ENCODE results near the gene TMEM184C.

DNA sequence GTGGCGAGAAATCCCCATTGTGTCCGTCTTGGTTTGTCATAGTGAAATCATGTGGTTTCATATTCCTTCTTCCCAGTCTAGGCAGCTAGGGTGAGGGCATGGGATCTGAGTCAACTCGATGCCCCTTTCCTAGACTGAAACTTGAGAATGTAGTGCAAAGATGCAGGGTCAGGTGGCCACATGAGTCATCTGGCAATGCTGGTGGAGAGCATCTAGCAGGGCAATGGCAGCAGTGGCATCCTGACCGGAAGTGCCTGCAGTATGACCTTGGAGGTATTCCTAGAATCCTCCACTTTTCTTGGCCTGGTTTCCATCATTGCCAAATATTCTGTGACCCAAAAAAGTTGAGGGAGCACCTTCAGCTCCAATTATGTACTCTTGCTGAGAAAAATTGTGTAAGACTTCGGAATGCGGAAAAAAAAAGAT, 39.1 kb upstream of the TMEM184C start:
- TF ChIP-seq, protein P1, sequence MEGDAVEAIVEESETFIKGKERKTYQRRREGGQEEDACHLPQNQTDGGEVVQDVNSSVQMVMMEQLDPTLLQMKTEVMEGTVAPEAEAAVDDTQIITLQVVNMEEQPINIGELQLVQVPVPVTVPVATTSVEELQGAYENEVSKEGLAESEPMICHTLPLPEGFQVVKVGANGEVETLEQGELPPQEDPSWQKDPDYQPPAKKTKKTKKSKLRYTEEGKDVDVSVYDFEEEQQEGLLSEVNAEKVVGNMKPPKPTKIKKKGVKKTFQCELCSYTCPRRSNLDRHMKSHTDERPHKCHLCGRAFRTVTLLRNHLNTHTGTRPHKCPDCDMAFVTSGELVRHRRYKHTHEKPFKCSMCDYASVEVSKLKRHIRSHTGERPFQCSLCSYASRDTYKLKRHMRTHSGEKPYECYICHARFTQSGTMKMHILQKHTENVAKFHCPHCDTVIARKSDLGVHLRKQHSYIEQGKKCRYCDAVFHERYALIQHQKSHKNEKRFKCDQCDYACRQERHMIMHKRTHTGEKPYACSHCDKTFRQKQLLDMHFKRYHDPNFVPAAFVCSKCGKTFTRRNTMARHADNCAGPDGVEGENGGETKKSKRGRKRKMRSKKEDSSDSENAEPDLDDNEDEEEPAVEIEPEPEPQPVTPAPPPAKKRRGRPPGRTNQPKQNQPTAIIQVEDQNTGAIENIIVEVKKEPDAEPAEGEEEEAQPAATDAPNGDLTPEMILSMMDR (IDR thresholded peaks at IDR 0.05 in 8 of 11, conservative IDR thresholded peaks at IDR 0.05 in 3 of 11): no peak
- TF ChIP-seq POLR2A (IDR thresholded peaks at IDR 0.05) (no peak), POLR2AphosphoS5 (IDR thresholded peaks at IDR 0.05) (no peak)
